Lung microvascular endothelial cell (primary cell): Measurements from ENCODE around the gene C2CD4A. TPM values are rescaled to one million over a fixed set of nuclear protein-coding genes. Genes with fewer than 3 reads are reported as not detected.

Source experiments
- total RNA-seq: library from RNA; depleted of rRNA; stranded (reverse); fragments of >200 nt; gene quantifications from 2 replicates; pipeline ENCODE4 v1.2.1, GENCODE V29; 2014

Gene C2CD4A
- total RNA-seq, 1 donor from 2014 or later = 0.60 TPM

Other genes with a start within 250 kb of the C2CD4A start
- 78.7 and 103 TPM in 2 replicates for gene VPS13C, start 6.5 kb upstream of the C2CD4A start, total RNA-seq
- gene C2CD4B, start 98.3 kb downstream of the C2CD4A start, total RNA-seq = 20.0 and 45.6 TPM in 2 replicates